HG03066 (cell line): ENCODE data around the gene PEX11A.

ENCODE experiments used
- ATAC-seq: cut with Tn5 transposase; IDR thresholded peaks from one replicate; pipeline ENCODE4 v1.9.1; 2021; ENCODE audit warnings: low read depth; ENCODE audit not compliant: unreplicated experiment

Gene PEX11A

DNA sequence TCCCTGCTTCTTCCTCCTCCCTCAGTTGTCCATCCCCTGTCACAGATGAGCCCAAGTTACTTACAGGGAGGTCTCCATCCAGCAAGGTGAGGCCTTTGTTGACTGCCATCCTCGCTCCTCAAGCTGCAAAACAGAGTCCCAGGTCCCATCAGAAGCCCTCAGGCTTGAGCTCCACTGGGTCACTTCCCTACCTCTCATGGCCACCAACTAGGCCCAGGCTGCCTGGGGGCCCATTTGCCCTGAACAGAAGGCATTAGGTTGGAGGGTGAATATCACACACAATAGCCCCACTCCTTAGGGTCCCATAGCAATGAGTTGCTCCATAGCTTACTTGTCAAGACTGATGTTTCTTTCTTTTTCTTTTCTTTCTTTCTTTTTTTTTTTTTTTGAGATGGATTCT is 13.2 kb downstream of the PEX11A start:
- no peak for ATAC-seq

DNA sequence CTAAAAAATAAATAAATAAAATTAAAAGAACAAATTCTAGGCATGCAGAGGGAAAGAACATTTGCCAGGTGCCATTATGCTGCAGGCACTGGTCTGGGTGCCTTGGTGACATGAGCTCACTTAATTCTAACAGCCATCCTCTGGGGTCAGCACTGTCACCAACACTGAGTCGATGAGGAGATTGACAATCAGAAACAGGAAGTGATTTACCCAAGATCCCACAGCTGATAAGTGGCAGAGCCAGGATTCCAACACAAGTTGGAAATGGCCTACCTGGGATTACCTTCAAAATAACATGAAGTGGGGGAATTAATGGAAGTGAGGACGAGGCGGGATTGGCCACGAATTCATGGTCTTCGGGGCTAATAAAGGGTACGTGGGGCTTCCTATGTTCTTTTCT is 14.9 kb downstream of the PEX11A start:
- no peak for ATAC-seq

DNA sequence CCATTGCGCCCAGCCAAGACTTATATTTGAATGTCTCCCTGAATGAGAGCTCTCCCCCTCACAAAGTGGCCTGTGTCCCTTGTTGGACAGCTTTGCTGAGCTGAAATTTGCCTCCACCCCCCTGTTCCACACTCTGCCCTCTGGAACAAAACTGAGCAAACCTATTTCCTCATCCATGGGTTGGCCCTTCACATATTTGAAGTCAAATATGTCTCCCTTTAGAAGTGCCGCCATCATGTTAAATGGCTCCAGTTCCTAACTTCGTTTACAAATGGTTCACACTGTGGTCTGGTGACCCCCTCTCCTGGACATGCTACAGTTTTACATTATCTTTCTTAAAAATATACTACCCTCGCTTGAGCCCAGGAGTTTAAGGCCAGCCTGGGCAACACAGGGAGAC is 16.0 kb downstream of the PEX11A start:
- ATAC-seq = no peak

DNA sequence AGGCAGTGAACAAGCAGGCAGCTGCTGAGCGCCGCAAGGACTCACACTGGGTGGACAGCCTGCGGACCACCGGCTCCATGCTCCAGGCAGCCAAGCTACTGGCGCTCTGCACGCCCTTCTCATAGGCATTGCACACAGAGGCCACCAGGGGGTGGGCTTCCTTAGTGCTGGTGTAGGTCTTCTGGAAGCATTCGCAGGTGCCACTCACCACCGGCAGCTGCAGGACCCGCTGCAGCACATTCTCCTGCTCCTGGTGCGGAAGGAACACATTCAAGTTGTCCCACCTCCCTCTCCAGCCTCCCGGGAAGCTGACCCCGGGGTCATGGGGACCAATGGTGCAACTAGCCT is 17.4 kb downstream of the PEX11A start:
- no peak for ATAC-seq

DNA sequence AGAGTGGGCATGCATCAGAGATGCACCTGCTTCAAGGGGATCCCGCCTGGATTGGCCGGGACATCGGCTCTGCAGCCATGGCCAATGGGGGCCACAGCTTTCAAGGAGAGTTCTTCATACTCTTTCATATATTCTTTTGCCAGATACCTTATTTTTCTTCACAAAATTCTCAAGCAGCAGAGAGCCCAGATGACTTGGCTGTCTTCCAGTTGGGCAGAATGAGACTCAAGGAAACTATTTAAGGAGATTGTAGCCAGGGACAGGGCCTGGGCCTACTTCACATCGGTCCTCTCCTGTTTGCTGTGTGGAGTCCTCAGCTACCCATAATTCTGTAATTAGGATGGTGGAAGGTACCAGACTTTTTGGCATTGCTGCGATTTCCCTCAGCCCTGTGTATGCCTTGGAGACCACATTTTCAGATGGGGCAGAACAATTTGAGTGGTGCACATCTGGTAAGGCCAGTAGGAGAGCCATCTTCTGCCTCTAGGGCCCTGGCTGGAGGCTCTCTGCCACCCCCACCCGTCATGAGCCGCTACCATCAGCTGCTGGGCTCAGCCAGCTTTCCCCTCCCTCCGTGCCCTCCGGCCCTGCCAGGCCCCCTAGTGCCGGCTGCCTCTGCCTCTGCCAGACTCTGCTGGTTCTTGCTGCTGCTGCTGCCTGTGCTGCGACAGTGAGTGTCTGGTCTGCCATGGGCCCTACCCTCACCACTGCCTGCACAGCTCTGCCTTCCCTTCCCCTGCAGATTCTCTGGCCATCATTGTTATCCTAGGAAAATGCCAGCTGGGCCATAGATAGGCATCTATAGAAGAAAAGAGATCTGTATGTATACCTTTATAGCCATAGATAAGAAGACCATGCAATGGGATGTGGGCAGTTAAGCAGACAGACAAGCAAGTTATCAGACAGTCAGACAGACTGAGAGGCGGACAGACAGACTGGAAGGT is 18.1 kb downstream of the PEX11A start:
- no peak for ATAC-seq

DNA sequence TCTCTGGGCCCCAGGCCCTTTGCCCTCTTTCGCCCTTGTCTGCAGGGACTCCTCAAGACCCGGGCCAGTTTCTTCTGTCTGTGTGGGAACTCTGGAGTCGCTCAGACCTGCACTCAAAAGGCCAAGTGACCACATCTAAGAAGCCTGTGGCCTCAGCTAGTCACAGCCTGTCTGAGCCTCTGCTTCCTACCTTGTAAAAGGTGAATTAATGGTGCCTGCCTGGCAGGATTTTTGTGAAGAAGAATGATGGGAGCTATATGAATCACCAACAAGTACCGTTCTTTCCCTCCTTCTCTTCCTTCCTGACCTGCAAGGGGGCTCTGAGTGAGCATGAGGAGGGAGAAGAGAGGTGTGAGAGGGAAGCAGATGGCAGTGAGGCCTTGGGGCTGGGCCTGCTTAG is 18.9 kb downstream of the PEX11A start:
- no peak for ATAC-seq

DNA sequence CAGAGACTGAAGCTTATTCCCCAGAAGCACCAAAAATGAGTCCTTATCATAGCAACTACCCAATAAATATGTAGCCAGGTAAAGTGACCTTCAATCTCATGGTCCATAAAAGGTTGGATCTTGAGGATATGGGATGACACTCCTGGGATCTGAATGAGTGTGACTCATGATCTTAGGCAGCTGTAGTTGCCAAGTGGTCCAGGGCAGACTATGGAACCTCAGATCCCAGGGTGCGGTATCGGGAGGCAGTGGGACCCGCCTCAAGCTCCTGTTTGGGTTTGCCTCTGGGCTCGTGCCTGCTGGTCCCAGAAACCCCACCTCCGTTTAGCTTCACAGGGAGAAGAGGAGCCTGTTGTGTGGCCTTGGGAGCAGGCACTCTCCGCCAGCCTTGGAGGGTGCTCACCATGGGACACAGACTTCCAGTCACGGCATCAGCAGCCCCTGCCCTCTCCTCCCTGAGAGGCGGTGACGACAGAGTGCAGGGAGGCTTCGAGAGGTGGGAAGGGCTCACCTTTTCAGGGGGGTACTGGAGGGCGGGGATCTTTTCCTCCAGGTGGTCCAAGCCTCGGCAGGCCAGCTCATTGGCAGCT is 19.5 kb downstream of the PEX11A start:
- no peak for ATAC-seq

DNA sequence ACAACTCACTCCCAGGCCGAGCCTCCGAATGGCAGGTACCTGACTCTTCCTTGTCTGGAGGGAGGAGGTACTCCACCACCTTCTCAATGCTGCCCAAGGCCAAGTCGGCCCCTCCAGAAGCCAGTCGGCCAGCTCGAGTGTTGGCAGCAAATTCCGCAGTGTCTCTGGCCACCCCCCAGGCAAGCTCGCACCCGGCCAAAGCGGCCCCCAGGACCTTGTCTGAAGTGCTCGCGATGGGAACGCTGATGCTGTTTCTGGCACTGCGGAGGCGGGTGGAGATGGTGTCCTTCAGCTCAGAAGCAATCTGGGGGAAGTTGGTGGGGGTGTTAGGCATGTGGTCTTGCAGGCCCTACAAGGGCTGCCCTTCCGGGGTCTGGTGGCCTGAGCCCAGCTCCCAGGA is 20.6 kb downstream of the PEX11A start:
- no peak for ATAC-seq

DNA sequence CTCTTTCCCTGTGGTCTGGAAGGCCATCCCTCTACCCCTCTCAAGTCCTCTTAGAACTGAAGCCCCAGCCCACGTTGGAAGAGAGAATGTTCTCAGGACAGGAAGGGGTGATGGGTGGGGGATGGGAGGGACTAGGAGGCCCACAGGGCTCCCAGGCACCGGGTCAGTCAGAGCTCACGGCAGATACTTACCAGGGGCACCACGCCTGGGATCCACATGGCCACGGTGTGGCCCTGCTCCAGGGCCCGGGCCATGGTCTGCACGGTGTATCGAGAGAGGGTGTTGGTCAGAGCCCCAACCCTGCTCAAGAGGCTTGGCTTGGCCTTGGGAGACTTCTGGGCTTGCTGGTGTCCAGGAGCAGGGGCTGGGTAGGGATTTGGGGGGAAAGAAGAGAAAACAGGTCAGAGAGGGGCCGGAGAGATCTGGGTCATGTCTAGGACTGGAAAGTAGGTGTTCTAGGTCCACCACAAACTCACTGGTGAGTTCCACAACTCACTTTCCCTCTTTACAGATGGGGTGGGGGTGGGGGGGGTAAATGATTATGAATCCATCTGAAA is 21.2 kb downstream of the PEX11A start:
- no peak for ATAC-seq

DNA sequence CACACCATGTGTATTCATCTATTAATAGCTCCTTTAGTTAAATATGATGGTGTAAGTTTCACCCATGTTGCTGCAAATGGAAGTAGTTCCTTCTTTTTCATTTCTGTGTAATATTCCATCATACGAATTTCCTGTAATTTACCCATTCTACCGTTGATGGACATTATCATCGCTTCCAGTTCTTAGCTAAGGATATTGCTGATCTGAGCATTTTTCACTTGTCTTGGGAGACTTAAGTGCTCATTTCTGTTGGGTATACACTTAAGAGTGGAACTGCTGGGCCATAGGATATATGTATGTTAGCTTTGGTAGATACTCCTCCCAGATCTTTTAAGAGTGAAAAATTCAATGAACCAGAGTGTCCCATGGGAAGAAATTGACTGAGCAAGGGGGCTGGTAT is 22.4 kb downstream of the PEX11A start:
- no peak for ATAC-seq

DNA sequence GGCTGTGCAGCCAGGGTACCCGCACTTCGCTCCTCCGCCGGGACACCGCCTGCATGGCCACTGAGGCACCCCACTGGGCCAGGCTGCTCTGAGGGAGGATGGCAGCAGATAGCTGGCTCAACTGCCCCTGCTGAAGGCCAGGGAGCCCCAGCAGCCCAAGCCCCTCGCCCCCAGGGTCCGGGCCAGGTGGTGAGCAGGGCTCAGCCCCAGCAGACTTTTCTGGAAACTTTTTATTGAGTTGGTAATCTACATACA is 22.9 kb downstream of the PEX11A start:
- ATAC-seq = no peak

DNA sequence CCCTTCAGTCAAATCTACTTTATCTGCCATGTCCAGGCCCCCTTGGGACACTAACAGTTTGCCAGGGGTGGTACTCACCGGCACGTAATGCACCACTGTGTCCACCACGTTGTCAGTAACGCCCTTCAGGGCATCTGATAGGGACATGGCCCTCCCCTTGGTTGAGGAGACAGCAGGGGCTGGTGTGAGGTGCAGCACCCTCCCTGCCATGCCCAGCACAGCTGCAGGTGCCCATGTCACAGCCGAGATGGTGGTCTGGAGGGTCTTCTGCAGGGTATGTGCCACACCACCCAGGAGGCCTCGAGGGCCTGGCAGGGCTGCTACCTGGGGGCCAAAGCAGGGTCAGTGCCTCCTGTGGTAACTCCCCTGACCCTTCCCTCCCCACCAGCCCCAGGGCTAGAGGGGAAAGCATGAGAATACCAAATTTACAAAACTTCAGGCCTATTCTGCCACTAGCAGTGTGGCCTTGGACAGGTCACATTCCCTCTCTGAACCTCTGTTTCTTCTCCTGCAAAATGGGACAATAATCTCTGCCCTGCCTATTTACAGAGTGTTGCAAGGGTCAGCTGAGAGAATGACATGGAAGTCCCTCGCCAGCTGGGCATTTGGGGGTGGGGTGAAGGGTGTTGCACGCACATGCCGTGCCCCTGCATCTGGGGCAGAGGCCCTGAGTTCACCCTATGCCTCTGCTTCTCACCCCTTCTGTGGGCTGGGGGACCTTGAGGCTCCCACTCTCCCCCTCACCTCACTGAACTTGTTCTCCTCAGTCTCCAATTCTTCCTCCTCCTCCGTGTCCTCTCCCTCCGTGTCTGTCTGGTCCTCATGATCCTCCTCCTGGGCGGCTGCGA is 23.5 kb downstream of the PEX11A start:
- ATAC-seq = no peak

DNA sequence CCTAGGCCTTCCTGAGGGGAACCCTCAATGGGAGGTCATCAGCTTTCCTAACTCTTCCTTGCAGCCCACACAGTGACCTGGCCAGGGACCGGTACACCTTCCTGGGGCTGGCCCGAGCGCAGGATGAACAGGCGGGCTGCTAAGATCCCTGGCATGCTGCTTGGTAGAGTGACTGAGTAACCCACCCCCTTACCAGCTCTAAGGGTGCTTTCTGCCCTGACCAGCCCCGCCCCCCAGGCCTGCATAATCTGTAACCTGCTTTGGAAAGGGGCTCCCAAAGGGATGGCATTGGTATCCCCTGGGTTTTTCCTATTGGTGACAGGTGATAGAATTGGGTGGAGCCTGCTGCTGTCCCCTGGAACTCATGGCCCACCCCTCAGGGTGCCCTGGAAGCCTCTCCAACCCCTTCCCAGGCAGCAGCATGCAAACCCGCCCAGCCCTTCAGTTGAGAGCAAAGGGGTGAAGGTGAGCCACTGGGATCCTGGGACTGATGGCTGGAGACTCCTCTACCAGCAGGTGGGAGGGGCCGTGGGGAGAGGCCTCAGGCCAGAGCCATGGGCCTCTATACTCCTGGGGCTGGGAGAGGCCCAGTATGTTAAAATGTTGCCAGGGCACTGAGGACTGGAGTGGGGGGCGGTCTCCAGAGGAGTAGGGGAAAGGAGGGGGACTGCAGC is 24.2 kb downstream of the PEX11A start:
- no peak for ATAC-seq

DNA sequence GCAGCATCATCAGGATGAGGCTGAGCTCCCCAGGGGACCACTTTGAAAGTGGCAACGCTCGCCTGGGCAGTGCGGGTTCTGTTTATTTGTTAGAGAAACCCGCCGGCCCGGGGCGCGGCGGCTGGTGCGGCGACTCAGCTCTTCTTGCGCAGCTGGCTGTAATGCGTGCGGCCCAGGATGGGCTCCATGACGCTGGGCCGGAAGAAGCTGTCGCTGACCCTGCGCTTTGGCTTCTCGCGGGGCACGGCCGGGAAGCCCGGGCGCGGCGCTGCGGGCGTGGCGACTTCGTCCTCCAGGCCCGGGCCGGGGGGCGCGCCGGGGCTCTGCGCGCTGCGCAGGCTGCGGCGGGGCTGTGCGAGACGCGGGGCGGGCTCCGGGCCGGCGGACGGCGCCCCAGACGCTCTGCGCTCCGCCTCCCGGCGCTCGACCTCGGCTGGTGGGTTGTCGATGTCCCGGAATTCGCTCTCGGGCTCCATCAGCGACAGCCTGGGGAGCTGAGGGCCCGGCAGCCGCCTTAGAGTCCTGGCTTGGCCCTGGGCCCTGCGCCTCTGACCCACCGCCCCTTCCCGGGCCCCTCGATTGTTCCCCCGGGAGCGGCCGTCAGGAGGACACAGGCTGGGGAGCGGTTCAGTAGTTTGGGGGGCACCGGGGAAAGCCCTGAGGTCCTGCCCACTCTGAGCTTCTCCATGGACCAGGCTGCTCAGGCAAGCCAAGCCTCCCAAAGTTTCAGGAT is 24.9 kb downstream of the PEX11A start:
- no peak for ATAC-seq

DNA sequence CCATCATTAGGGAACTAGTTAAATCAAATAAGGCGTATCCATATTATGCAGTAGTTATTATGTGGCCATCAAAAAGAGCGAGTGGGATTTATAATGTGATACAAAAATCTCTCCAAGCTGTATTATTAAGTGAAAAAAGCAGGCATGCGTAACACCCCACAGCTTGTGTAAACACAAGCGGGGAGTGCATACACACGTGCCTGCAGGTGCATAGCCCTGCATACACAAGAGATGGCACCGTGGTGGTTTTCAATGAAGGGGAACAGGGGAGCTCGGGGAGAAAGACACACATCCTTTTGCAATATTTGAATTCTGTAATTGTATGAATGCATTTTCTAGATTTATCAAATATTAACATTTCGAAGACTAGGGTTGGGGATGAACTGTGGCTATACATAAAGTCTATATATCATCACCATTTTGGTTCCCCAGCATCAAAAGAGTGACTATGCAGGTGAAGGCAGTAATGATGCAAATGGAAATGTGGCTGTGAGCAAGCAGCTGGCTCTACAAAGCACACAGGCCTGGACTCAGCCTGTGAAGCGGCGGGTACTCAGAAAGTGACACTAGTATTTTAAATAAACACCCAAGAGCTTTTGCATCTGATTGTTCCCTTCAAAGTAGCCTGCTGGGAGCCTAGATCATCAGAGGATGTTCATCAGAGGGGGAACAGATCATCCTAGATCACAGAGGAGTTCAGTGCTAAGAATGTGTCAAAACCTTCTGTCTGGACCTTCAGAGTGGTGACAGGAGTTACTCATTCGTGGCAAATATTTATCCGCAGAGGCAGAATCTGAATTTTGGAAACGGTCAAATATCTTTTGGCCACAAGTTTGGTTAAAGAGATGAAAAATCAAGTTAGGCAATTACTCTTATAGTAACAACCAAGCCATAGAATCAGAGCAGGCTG is 25.9 kb downstream of the PEX11A start:
- no peak for ATAC-seq

DNA sequence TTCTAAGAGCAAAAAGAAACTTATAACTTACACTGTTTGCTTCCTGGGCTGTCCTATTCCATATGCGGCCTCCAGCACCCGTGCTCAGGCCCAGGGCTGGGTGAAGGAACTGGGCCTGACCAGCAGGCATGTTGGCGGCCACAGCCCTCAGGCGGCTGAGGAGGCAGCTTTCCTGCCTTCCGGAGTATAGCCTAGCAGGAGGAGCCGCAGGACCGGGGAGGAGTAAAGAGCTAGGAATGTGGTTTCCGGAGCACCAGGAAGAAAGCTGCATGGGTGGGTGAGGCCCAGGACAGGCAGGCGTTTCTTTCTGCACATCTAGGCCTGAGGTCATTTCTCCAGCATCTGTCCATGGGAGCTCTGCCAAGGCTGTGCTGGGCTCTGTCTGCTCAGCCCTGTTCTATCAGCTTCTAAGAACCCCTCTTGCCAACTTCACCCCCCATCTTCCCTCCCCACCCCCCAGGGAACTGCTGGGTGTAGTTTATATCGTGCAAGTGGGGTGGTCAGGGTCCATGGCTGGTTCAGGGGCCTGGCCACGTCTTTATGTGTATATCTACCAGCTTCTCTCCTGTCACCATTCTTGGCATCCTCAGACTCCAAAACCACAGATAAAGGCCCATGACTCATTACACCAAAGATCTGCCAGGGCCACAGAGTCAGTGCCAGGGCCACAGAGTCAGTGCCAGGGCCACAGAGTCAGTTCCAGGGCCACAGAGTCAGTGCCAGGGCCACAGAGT is 27.5 kb downstream of the PEX11A start:
- no peak for ATAC-seq

DNA sequence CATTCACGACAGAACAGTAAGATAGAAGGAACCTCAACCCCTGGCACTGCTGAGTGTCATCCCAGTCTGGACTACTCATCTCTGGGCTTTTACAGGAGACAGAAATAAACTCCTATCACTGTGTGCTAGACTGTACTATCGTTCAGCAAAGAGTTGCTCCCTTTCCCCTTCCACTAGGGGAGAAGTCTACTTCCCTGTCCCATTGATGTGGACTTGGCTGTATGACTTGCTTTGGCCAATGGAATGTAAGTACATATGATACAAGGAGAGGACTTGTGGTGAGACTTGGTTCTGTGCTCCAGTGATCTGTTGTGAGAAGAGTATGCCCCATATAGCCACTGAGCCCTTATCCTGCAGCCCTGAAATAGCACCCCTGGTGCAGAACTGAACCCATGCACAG is 30.0 kb downstream of the PEX11A start:
- no peak for ATAC-seq

DNA sequence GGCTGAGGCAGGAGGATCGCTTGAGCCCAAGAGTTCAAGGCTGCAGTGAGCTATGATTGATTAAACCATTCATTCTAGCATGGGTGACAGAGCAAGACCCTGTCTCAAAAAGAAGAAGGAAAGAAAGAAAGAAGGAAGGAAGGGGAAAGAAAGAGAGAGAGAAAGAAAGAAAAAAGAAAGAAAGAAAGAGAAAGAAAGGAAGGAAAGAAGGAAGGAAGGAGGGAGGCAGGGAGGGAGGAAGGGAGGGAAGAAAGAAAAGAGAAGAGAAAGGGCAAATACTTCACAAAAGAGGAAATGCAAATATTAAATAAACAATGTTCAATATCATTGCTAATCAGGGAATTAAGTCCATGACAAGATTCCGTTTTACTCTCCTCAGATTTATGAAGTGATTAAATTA is 31.3 kb downstream of the PEX11A start:
- no peak for ATAC-seq
